Measurements from ENCODE around the gene MTF2. TPM values are rescaled to one million over a fixed set of nuclear protein-coding genes. Genes with fewer than 3 reads are reported as not detected.

MTF2 gene
- total RNA-seq, 1 donor from 2014 or later: 42.7 TPM

DNA sequence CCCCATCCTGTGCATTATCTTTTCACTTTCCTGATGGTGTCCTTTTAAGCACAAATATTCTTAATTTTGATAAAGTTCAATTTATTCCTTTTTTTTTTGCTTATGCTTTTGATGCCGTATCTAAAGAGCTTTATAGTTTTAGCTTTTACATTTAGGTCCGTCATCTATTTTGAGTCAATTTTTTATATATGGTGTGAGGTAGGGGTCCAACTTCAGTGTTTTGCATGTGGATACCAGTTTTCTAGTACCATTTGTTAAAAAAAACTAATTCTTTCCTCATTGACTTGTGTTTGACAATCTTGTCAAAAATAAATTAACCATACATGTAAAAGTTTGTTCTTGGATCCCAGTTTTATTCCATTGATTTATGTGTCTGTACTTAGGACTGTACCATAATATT, 4.9 kb downstream of the MTF2 start:
- DNase-seq: no peak

DNA sequence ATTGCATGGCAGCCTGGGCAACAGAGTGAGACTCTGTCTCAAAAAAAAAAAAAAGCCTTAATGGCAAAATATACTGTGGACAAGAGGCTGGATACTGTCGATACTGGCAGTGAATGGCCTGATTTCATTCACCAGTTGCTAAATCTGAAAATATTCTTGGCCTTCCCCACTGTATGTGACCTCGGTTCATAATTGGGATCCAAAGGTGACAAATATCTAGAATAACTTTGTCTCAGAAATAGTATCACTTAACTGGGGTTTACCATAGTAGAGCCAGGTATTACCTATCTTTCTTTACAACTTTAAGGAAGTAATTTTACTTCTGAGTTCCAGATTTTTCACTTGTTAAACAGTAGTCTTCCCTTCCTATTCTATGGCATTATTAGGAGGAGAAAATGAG, 8.4 kb downstream of the MTF2 start:
- DNase-seq: no peak

DNA sequence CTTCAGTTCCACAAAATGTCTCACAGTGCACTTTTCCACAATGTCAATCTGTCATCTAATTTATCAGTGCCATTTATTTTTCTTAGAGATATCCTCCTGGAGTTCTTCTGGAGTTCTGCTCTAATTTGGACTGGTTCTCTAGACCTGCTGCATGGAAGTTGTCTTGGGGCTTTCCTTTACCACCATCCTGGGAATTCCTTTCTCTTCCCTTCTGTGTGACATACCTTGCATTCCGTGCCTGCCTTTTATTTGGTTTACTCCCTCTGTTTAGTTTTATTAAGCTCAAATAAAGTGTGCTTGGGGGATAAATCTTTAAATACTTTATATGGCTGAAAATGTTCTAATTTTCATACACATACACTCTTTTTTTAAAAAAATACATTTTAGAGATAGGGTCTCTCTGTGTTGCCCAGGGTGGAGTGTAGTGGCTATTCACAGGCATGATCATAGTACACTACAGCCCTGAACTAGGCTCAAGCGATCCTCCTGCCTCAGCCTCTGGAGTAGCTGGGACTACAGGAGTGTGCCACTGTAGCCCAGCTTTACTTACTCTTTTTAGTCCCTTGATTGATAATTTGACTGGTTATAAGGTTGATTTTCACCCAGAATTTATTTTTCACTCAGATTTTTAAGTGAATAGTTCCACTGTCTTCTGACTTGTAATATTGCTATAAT, 14.4 kb downstream of the MTF2 start:
- DNase-seq: no peak

DNA sequence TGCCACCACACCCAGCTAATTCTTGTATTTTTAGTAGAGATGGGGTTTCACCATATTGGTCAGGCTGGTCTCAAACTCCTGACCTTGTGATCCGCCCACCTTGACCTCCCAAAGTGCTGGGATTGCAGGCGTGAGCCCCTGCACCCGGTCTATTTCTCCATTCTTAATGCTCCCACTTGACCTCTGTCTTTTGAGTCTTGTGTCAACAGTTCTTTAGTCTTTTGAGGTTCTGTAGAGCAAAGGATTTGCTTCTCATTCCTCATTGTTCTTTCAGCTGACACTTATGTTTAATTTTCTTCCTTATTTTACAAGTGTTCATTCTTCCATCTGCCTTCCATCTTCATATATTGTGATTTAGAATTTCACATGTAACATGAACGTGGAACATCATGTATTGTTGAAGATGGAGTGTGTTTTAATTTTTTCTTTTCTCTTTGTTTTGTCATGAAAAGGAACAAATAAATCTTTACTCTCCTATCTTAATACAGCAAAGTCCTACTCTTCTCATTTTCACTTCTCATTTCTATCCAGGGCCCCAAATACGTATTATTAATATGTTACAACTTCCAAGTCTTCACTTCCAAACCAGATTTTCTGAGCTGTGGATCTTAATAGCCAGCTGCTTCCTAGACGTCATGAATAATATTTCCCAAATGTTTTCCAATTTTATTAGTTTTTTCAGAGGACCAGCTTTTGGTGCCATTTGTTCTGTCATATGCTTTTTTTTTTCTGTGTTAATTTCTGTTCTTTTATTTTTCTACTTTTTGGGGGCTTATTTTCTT, 16.9 kb downstream of the MTF2 start:
- peak; percentile 12 for DNase-seq

DNA sequence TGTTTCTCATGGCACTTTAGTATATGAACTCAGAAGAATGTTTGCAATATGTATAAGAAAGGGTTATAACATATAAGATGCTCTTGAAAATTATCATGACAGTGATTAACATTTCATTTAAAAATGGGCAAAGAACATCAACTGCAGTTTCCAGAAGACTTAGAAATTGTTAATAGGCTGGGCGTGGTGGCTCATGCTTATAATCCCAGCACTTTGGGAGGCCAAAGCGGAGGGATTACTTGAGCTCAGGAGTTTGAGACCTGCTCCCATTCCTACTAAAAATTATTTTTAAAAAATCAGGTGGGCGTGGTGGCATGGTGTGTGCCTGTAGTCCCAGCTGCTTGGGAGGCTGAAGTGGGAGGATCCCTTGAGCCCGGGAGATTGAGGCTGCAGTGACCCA, 23.1 kb downstream of the MTF2 start:
- no peak for DNase-seq

DNA sequence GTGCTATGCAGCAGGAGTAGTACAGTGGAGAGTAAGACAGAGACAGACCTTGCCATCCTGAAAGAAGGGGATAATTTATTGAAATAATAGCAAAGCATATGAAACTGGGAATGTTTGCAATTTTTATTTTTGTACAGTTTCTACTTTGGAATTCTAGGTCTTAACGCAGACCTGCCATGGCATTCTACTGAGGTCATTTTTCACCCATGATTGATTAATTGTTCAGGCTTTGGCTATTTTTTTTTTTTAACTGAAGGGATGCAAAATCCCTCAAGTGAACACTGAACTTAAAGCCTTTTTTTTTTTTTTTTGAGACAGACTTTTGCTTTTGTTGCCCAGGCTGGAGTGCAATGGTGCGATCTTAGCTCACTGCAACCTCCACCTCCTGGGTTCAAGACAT, 27.1 kb downstream of the MTF2 start:
- DNase-seq: no peak

DNA sequence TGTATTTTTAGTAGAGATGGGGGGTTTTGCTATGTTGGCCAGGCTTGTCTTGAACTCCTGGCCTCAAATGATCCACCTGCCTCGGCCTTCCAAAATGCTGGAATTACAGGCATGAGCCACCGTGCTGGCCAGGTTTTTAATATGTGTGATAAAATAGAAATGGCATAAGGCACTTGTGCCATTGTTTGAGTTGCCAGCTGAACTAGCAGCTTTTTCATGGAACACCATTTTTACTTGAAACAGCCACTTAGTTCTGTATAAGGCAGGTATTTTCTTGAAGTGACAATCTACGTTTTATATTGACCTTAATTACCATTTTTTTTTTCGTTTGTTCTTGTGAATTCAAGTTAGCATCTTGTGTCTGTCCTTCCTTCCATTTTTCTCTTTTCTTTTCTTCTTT, 28.3 kb downstream of the MTF2 start:
- DNase-seq: no peak

DNA sequence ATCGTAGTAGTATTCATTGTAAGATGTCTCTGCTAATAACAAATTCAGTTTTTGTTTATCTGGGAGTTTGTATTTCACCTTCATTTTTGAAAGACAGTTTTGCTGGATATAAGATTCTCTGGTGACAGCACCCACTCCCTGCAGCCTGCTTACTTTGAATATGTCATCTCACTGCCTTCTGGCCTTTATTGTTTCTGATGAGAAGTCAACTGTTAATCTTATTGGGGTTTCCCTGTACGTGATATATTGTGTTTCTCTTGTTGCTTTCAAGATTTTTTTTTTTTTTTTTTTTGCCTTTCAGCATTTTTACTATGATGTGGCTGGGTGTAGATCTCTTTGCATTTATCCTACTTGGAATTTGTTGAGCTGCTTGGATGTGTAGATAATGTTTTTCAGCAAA, 29.3 kb downstream of the MTF2 start:
- no peak for DNase-seq

DNA sequence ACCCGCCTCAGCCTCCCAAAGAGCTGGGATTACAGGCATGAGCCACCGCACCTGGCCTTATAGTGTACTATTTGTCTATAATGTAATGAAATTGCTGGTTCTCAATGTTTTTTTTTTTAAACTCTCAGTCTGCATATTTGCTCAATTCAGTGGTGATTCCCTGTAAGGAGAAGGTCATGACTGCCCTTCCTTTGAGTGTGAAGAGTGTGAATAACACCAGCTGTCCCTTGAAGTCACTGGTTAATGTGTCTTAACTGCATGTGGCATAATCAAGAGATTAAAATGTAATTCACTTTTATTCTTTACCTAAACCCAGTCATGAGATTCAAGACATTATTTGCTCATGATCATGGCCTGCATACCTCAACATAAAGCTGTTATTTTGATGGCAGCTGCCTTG, 30.5 kb downstream of the MTF2 start:
- DNase-seq: no peak

DNA sequence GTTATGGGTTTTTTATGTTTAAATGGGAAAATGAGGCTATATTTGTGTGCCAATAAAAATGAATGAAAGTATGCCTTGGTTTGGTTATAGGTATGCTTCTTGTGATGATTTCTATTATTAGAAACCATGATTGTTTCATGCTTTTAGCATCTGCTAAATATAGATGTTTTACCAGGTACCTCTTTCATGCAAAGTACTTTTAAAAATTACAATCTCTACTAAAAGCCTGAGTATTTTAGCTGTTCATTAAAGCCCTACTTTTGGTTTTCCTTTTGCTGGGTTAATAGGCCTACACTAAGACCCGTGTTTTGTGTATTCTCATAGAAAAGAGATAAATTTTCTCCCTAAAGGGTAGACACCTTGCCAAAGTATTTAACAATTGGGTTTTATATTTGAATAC, 32.0 kb downstream of the MTF2 start:
- DNase-seq: no peak

DNA sequence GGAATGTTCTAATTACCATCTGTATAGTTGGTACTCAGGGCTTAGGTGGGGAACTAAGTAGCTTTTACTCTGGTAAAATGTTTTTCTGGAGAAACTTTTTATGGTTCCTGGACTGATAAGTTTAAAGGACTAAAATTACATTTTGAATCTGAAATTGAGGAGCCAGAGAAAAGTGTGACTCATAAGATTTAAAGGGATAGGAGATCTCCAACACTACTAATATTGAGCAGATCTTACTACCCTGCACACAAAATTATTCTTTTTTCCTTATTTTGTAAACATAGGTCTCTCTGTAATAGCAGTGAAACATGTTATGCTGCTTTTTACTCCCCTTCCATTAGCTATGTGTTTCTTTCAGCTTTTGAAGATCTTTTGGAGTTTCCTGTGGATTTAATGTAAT, 32.5 kb downstream of the MTF2 start:
- DNase-seq: no peak

DNA sequence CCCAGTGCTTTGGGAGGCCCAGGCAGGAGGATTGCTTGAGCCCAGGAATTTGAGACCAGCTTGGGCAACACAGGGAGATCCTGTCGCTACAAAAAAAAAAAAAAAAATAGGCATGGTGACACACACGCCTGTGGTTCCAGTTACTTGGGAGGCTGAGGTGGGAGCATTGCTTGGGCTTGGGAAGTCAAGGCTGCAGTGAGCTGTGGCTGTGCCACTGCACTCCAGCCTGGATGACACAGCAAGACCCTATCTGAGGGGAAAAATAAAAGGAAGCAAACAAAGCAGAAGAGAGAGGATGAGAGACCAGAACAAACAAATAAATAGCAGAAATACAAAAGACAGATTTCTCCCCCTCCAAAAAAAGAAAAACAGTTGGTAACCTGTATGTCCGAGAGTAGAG, 34.0 kb downstream of the MTF2 start:
- DNase-seq: no peak

DNA sequence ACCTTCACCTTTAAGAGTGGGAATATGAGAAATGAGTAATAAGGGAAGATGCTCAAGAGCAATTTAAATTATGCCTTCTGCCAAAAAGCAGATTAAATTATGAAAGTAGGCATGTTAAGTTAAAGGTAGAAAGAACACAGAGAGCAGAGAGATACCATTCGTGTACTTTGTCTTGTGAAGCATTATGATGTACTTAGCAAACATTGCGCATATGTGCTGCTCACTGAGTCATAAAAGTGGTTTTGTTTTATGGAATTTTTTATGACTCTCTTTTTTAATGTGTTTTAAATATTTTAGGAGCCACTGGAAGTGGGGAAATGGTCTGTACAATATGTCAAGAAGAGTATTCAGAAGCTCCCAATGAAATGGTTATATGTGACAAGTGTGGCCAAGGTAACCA, 35.3 kb downstream of the MTF2 start:
- DNase-seq: no peak

DNA sequence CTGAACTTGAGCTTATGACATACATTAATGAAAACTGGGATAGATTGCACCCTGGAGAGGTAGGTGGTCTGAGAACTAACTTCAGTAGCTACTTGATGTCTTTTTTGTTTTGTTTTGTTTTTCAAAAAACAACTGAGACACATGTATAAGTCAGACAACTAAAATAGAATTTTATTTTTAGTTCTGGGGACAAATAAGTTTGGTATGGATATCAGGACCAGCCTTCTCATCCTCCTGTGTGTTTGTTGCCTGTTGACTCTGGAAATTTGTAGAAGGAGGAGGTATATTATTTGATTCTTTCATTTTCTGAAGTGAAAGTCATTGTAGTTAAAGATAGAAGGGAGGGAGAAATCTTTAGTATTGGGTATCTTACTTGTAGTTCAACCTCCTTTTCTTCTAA, 41.5 kb downstream of the MTF2 start:
- no peak for DNase-seq

DNA sequence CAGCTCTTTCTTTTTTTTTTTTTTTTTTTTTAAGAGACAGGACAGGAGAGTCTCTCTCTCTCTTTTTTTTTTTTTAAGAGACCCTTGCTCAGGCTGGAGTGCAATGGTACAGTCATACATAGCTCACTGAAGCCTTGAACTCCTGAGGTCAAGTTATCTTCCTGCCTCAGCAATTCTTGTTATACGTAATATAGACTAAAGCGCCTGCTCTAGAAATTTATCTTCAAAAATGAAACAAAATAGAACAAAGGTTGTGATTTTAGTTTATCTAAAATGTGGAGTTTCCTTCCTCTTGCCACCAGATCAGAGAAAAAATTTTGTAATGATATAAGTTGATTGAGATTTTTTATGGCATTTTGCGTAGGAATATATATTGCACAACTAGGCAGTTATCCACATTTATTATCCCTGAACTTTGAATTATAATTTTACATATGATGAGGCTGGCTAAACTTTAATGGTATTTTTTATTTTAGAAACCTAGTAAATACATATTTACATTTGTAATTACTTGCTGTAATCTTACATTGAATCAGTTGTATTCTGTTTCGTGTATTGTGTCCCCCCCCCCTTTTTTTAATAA, 44.2 kb downstream of the MTF2 start:
- no peak for DNase-seq

DNA sequence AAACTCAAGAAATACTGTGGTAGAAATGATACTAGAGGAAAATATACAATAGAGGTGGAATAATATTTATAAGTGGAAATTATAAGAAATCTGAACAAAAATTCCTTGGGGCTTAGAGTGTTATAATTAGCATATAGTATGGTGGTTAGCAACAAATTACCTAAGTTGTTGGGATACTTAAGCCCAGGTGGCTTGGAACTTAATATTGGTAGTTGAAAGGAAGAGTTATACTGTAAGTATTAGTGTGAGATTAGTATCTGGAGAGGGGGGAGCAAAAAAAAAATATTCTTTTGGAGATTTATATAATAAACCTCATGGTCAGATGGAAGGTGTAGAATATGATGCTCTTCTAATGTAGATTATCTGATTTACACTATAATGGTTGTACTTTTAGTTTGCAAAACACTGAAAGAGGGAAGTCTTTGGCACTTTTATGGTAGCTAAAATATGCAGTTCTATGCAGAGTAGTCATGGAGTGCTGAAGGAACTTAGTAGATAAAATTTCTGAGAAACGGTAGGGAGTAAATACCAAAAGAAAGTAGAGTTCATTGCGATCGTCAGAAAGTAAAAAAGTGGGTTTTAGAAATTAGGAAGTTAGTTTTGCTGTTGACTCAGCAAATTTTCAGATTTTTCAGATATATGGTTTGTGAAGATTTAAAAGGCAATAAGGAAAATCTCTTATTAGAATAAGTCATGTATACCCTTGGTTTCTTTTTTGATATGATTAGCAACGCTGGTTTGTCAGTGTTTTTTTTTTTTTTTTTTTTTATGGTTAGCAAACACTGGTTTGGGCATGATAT, 45.7 kb downstream of the MTF2 start:
- DNase-seq: no peak

DNA sequence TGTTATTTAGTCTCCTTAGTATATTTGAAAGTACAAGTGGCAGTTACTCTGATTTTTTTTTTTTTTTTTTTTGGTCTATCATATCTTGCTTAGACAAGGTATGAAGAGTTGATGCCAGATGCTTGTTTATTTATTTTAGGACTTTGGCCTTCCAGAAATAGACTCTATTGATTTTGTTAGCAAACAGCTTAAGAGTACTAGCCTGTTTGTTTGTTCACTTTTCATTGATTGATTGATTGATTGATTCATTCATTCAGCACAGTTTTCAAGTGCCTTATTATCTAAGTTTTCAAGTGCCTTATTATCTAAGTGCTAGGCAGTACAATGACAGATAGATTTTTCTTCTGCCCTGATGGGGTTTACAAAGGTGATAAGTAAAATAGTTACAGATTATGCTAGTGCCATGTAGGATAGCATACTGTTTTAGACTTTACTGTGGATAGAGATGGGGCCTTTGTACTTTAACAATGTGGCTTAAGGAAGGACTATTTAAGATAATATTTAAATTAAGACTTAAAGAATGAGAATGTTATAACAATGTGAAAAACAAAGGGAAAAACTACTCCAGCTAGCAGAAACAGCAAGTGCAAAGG, 50.5 kb downstream of the MTF2 start:
- no peak for DNase-seq

DNA sequence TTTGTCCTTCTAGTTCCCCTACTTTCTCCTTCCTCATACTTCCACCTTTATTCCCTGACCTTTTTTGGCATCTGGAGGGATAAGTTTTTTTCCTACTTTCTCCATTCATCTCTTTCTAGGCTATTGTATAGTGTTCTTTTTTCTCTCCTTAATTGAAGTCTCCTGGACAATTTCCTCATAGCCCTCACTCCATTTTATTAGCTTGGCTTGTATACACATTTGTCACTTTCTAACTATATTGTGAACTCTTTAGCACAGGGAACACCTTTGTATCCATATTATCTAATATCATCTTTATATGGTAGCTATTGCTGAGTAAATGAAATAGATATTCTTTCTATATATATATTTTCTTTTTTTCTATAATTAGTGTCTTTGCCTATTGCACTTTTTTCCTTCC, 53.6 kb downstream of the MTF2 start:
- no peak for DNase-seq

DNA sequence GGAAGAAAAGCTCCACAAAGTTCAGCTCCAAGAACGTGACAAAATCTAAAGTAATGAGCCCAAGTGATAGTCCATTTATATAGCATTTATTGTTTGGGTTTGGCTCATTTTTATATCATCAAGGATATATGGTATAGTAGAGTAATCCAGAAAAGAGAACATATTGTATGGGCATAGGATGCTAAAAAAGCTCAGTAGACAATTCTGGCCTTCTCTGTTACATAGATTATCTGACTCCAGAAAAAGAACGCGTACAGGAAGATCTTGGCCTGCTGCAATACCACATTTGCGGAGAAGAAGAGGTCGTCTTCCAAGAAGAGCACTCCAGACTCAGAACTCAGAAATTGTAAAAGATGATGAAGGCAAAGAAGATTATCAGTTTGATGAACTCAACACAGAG, 57.4 kb downstream of the MTF2 start:
- DNase-seq: no peak

DNA sequence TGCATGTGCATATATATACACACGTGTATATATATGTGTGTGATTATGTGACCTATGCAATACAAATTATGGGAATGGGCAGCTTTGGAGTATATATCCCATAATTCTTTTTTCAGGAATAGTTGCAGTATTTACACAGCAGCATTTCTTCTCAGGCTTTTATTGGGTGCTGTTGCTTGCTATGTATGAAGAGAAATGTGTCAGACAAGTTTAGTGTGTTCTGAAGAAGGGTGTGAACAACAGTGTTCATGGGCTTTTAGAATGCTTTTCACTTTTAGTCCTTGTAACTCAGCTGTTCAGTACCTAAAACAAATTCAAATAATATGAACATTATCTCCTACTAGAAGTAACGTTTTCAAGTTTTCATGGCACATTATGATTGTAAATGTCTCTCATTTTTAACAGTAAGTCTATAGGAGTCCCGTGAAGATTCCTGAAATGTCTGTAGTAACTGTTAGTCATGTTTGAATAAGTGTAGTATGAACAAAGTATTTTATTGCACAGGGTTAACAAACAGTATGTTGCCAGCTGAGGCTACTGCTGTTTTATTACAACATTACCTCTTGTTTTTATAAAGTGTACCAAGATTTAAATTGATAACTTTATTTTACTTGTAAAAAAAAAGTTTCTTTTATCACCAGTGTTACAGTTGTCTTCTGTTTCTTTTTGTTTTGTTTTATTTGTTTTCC, 58.7 kb downstream of the MTF2 start:
- DNase-seq: no peak

DNA sequence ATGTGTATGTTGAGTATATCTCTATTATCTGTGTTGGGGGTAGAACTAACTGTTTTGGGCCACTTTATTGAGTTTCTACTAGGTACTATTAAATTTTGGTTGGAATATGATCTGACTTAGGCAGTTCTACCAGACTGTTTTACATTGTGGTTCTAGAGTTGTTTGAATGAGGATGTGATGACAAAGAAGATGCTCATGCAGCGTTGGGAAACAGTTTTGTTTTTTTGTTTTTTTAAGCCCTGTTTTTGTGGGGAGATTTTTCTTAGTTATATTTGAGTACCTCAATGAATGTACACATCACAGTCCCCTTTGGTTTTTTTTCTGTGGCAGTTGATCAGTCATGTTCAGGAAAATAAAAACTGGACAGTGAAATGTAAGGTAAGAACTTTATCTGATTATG, 61.0 kb downstream of the MTF2 start:
- DNase-seq: no peak

DNA sequence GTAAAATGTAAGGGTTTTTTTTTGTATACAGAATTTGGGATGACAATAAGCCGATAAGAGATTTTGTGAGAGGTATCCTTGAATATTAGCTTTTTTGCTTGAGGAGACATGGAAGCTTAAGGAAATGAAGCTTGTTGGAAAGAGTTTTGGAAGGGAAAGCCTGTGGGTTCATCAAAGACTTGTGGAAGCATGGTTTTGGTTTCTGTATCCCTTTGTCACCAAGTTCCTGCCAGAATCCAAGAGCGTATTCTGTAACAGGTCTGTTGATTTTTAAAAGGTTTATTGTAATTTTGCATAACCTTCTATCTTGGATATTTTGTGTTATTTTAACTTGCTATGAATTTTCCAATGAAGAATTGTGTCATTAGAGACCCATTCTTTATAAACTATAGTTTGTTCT, 63.1 kb downstream of the MTF2 start:
- DNase-seq: no peak

Measured in tongue (tissue), 2 donors.